ENCODE data around the gene ARSG.

DNA sequence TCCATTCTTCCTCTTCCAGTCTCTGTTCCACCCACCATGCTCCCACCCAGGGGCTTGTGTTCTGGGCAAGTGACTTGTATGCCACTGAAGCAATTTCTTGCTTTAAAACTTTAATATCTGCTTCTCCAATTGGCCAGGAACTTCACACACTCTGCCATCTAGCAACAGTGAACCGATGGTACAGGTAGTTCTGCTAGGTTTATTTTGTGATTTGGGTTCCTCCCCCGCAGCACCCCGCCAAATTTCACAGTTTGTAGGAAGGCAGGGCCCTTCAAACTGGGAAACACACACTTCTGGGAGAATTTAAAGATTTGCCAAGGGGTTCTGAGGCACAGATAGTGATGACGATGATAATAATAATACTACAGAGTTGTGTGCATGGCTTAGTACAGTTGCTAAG lies 3.3 kb downstream of the ARSG start:
- TF ChIP-seq, protein P1, sequence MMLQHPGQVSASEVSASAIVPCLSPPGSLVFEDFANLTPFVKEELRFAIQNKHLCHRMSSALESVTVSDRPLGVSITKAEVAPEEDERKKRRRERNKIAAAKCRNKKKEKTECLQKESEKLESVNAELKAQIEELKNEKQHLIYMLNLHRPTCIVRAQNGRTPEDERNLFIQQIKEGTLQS (CRISPR knock-in tag; conservative IDR thresholded peaks at IDR 0.05) = no peak
- TF ChIP-seq, protein P2, sequence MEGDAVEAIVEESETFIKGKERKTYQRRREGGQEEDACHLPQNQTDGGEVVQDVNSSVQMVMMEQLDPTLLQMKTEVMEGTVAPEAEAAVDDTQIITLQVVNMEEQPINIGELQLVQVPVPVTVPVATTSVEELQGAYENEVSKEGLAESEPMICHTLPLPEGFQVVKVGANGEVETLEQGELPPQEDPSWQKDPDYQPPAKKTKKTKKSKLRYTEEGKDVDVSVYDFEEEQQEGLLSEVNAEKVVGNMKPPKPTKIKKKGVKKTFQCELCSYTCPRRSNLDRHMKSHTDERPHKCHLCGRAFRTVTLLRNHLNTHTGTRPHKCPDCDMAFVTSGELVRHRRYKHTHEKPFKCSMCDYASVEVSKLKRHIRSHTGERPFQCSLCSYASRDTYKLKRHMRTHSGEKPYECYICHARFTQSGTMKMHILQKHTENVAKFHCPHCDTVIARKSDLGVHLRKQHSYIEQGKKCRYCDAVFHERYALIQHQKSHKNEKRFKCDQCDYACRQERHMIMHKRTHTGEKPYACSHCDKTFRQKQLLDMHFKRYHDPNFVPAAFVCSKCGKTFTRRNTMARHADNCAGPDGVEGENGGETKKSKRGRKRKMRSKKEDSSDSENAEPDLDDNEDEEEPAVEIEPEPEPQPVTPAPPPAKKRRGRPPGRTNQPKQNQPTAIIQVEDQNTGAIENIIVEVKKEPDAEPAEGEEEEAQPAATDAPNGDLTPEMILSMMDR (IDR thresholded peaks at IDR 0.05) = no peak
- TF ChIP-seq NR1H2 (CRISPR knock-in tag; IDR thresholded peaks at IDR 0.05) (no peak), CBFB (CRISPR knock-in tag; IDR thresholded peaks at IDR 0.05; ENCODE audit: low read depth) (no peak), ZNF671 (CRISPR knock-in tag; IDR thresholded peaks at IDR 0.05) (no peak), MXD4 (CRISPR knock-in tag; IDR thresholded peaks at IDR 0.05; ENCODE audit: borderline replicate concordance) (no peak), ZNF416 (CRISPR knock-in tag; IDR thresholded peaks at IDR 0.05) (no peak)
- TF ChIP-seq, protein P3, sequence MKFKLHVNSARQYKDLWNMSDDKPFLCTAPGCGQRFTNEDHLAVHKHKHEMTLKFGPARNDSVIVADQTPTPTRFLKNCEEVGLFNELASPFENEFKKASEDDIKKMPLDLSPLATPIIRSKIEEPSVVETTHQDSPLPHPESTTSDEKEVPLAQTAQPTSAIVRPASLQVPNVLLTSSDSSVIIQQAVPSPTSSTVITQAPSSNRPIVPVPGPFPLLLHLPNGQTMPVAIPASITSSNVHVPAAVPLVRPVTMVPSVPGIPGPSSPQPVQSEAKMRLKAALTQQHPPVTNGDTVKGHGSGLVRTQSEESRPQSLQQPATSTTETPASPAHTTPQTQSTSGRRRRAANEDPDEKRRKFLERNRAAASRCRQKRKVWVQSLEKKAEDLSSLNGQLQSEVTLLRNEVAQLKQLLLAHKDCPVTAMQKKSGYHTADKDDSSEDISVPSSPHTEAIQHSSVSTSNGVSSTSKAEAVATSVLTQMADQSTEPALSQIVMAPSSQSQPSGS (CRISPR knock-in tag; IDR thresholded peaks at IDR 0.05; ENCODE audit: borderline replicate concordance, low read depth) = no peak
- TF ChIP-seq, protein P4, sequence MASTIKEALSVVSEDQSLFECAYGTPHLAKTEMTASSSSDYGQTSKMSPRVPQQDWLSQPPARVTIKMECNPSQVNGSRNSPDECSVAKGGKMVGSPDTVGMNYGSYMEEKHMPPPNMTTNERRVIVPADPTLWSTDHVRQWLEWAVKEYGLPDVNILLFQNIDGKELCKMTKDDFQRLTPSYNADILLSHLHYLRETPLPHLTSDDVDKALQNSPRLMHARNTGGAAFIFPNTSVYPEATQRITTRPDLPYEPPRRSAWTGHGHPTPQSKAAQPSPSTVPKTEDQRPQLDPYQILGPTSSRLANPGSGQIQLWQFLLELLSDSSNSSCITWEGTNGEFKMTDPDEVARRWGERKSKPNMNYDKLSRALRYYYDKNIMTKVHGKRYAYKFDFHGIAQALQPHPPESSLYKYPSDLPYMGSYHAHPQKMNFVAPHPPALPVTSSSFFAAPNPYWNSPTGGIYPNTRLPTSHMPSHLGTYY (CRISPR knock-in tag; IDR thresholded peaks at IDR 0.05) = no peak
